OCI-LY7 (cell line): ENCODE results near the gene RIN3.

ENCODE experiments used
- CTCF ChIP-seq: fragments of 200-600 bp; sonication (generic); conservative IDR thresholded peaks from 2 replicates; pipeline ENCODE4 v1.5.1; 2014; ENCODE audit warnings: mild to moderate bottlenecking, antibody characterized with exemption, low read length, moderate library complexity, mixed read lengths
- EZH2phosphoT487 ChIP-seq: fragments of 200-600 bp; sonication (generic); IDR thresholded peaks from 2 replicates; pipeline ENCODE4 v1.6.1; 2018; ENCODE audit warnings: low read depth, borderline replicate concordance, mild to moderate bottlenecking, mixed run types, antibody characterized with exemption, low read length, moderate library complexity, mixed read lengths

GRCh38 chr14:92464716-92465115 is 48.9 kb upstream of the RIN3 start:
- TF ChIP-seq CTCF, result no peak
- no peak for TF ChIP-seq EZH2phosphoT487
